HG03060 (cell line): ENCODE results near the gene KRTAP15-1.
A peak's percentile ranks its signal among the peaks of the same experiment; 100 is the strongest.

Source experiments
- ATAC-seq: cut with Tn5 transposase; IDR thresholded peaks from one replicate; pipeline ENCODE4 v1.9.1; 2021; ENCODE audit warnings: low read depth, moderate number of reproducible peaks; ENCODE audit not compliant: unreplicated experiment

Gene KRTAP15-1, protein sequence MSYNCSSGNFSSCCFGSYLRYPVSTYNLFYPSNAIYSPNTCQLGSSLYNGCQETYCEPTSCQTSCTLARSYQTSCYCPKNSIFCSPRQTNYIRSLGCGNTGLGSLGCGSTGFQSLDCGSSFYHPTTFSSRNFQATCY

DNA sequence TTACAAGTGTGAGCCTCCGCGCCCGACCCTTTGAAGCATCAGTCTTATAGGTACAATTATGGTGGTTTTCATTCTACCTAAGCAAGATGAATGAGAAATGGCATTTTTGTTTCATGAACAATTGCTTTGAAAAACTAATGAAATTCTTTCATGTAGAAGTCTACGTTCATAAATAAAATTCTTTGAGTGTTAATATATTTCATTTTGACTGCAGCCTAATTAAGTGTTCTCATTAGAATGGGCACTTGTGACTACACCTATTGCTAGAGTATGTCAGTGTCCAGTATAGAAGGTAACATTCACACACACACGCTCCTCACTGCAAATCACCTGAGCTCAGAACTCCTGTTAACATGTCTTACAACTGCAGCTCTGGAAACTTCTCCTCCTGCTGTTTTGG lies at the start of gene KRTAP15-1:
KRTAP15-1 (plus strand) TSS at position 301 of the 400 bp plus-strand sequence; CDS start at position 354, 53 bp downstream.
- ATAC-seq = no peak

DNA sequence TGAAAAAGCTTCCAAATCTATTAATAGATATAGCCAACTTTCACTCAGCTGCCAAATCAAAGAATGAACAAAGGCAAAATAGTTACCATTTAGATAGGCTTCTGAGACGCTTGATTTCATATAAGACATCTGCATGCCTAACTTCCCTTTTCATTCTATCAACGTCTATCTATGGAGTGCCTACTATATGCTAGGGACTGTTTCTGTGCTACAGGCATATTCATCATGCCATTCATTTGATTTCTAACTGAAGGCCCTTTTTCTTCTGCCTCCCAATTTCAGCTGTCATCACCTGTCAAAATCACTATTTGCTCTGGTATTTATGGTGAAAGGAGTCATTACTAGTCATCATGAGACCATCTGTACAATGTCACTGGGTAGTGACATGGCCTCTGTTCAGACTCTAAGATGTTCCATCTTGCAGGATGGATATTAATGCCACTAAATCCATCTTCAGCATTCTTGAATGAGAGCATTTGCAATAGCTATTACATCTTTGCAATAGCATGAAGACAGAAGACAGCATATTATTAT lies 48.5 kb upstream of the KRTAP15-1 start:
- no peak for ATAC-seq

DNA sequence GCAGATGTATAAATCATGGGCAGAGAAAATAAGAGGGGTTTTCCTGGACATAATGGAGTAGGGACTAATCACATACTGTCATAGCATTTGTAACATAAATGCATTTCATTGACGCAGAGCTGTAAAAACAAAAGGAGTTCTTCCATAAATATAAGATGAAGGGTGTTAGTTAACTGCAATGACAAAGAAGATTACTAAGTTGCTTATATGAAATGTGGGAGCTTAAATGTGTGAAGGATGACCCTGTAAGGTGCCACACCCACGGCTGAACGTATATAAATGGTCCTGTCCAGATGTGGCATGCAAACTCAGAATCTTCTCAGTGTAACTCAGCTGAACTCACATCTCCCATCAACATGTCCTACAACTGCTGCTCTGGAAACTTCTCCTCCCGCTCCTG lies 44.3 kb upstream of the KRTAP15-1 start, which contains the start of gene KRTAP13-1:
KRTAP13-1 (plus strand) TSS at position 301 of the 400 bp plus-strand sequence; CDS start at position 357, 56 bp downstream.
- ATAC-seq = no peak

DNA sequence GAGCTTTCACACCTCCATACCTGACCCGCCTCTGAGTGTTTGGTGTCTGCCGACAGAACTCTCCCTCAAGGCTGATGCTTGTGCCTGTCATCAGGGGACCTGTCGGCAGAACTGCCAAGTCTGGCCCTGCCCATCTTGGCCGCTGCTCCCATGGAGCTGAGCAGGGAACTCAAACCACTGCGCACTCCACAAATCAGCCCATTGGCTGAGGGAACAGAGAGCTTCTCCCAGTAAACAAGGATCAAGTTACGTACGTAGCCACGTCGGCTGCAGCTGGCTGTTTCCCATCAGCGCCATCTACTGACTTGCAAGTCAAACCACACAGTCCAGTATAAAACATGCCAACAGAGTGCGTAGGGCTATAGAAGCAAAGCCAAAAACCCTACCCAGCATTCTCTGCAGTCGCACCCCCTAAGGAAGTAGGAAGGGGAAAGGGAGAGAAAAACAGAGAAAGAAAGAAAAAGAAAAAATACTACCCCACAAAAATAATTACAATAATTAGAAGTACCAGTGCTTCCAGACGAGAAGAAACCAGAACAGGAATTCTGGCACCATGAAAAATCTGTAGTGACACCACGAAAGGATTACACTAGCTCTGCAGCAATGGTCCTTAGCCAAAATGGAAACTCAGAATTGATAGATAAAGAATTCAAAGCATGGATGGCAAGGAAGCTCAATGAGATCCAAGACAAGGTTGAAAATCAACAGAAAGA lies 31.1 kb upstream of the KRTAP15-1 start:
- no peak for ATAC-seq

DNA sequence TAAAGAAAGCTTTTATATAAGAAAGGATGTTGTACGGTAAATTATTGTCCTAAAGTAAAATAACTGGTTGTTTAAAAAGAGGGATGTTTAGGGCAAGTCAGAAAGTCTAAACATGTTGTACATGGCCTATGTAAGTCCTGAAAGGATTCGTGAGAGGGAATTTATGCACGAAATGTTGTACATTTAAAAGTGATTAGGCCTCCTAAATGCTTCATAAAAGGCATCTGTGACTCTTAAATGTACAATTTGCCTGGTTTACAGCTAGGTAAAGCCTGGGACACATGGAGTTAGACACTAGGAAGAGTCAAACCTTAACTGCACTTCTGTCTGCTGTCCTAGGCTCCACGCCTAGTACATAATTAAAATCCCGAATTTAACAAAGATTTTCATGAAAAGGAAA lies 24.1 kb upstream of the KRTAP15-1 start:
- ATAC-seq = no peak

DNA sequence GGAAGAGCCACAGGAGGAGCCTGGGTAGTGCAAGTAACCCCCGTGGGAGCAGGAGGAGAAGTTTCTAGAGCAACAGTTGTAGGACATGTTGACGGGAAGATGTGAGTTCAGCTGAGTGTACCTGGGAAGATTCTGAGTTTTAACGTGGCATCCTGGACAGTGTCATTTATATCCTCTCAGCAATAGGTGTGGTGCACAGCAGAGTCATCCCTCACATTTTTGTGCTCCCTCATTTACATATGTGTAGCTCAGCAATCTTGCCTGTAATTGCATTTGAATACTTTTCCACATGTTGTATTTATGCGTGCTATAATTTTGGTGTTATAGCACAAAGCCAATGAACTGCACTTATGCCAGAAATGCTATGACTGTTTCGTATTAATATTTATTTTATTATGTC lies 14.2 kb upstream of the KRTAP15-1 start, which contains the start of gene KRTAP13-3:
KRTAP13-3 (minus strand) TSS at position 101 of the 400 bp plus-strand sequence; CDS start at position 87, 14 bp downstream.
- no peak for ATAC-seq

DNA sequence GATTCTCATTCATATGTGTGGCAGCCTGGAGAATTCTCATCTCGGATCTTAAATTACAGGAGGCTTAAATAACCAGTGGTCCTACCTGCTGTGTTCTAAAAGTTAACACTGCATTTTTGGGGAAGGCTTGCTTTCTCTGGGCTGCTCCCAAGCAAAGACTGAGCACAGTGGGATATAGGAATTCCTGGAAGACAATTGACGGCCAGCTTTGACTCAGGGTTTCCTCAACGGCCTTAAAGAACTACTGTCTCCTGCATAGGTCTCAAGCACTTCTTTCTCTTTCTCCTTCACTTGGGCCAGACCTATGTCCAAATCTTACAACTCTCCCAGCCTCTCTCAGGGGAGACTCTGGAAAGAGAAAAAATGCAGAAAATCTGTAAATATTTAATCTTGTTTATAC lies 13.3 kb upstream of the KRTAP15-1 start:
- no peak for ATAC-seq

DNA sequence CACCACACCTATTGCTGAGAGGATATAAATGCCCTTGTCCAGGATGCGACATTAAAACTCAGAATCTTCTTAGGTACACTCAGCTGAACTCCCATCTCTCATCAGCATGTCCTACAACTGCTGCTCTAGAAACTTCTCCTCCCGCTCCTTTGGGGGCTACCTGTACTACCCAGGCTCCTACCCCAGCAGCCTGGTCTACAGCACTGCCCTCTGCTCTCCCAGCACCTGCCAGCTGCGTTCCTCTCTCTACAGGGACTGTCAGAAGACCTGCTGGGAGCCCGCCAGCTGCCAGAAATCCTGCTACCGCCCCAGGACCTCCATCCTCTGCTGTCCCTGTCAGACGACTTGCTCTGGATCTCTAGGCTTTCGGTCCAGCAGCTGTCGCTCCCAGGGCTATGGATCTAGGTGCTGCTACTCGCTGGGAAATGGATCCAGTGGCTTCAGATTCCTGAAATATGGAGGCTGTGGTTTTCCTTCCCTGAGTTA lies 9.9 kb upstream of the KRTAP15-1 start, which contains the start of gene KRTAP13-4:
KRTAP13-4 (plus strand) TSS at position 51 of the 486 bp plus-strand sequence; CDS start at position 107, 56 bp downstream.
- ATAC-seq = no peak

DNA sequence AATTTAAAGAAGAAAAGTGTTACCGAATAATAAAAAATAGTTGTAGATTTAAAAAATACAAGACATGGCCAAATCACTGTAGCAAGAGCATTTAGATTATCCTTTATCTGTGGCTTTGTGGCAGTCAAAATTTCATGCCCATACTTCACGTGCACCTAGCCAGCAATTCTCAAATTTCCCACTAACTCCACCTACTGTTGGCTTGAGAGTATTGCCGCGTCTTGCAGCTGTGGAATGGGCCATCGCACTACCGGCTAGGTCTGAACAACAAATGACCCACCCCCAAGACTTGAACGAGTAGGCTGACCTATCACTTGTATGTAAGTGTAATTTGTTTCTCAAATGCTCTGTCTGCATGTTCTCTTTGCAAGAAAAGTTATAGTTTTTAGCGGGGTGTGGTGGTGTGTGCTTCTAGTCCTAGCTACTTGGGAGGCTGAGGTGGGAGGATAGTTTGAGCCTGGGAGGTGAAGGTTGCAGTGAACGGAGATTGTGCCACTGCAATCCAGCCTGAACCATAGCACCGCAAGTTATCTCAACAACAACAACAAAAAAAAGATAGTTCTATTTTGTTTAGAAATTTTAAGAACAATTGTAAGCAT lies 5.9 kb upstream of the KRTAP15-1 start:
- ATAC-seq = peak; percentile 65

DNA sequence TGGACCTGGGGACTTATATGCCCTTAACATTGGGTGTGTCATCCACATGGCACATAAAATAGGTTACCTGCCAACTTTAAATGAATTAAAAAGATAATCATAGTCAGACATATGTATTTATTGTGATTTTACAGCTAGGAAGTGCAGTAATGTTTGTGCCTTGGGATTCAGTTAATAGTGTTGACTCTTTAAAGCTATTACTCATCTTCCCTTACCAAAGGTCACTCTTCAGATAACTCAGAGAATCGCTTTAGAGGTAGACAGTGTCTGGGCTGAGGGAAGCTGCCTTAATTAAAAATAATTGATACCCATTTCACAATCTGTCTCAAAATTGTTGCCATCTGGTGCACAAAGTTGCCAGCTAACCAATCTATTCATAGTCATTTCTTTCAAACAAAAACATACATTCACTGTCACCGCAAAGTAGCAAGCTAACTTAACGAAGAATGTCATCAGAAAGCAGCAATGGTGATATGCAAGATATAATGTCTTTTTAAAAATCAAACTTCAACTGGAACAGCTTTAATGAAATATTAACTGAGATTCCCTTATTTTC lies 3.0 kb upstream of the KRTAP15-1 start:
- ATAC-seq = no peak

DNA sequence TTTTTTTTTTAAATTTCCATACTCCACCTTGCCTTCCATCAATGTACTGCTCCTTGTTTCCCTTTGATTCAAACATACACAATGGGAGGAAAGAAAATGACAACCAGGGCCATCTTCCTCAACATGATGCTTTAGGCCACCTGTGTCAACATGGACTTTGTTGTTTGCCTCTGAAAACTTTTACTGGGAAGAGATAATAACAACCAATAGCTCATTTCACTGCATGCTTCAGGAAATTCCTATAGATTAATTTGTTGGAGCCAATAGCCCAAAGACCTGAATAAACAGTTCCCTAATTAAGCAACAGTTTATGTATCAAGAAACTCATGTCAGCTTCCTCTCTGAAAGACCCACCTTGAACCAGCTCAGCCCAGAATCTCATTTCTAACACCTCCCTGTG lies 3.2 kb downstream of the KRTAP15-1 start:
- no peak for ATAC-seq

DNA sequence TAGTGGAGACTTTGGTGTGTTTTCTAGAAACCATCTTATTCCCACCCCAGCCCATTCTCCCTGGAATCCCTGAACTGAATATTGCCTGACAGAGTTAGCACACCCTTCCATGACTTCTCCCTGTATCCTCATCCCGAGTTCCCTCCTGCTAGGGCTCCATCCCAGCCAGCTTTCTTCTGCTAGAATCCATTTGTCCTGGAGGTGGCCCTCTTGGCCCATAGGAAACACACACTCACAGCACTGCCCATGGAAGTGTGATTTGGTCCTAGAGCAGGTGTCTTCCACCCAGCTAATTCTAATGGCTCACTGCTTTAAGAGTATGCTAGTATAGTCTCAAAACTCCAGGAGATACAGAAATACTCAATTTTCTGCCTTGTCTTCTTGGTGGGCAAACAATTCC lies 4.1 kb downstream of the KRTAP15-1 start:
- ATAC-seq = no peak

DNA sequence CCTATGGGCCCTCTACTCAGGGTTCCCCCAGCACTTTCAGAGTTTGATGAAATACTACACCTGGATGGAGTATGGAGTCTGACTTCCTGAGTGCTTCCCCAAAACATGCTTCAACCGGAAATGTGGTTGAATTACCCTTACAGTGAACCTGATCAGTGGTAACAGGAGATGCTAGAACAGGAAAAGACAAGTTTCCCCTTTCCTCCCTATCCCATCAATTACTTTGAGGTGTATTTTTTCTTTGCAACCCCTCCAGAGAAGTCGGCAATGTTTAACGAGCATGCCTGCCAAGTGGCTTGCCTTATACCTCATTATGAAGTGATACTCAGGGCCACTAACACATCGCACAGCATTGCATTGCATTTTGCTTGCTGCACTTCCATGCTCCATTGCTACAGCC lies 7.0 kb downstream of the KRTAP15-1 start:
- no peak for ATAC-seq

DNA sequence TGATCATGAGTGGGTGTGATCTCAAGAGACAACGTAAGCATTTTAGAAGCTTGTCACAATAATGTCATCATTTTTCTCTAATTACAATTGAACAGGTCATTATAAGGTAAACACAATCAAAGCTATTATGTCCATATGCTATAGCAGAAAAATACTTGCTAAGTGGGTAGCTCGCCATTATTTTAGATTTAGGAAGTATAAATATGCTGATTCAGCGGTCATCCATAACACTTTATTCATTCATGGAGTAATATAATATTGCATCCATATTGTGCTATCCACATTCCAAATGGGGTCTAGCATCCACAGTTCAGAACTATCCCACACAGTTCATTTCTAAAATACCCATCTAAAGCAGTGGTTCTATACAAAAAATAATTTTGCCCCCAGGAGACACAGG lies 8.4 kb downstream of the KRTAP15-1 start:
- ATAC-seq = no peak

DNA sequence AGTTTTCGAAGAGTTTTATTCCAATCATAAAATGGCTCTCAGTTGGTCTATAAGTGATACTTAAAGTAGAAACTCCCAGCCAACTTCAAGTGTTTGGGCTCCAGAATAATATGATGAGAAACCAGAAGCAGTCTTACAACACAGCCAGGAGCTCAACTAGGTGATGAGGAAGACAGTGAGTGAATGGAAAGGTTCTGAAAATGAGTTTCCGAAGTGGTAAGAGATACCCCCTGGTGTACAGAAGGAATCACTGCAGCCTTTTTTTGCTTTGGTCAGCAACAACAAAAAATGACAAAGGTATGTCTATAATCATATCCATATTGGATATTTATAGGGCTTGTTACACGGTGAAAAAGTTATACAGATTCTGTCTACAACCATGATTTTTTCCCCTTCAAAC lies 23.6 kb downstream of the KRTAP15-1 start:
- ATAC-seq = no peak

DNA sequence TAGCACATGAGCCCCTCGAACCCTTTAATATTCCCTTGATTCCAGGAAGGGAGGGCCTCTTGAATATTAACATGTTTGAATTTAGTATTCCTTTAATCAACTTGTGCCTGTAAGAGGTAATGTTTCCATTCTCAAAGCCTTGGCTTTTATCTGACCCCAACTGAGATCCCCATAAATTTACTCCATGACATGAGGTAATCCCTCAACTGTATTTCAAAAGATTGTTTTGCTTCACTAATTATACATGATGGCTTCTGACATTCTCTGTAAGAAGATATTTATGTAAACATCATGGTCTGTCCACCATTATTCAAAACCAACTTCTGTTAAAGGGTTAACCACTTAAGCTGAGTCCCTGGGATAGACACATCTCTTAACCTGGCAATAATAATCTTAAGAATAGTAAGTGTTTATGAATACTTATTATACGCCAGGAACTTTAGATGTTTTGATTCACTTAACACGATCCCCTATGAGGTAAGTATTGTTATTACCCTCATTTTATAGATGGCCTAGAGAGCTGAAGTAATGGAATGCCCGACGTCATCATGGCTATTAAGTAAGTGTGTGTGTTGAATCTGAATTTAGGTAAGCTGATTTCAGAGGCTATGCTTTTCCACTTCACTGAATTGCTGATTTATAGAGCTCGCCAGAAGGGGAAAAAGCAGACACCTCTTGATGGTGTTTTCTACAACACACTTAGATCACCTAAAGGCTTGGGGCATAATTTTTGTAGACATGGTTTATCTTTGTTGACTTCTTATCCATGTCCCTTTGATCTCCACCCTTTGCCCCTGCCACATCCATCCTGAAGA lies 29.0 kb downstream of the KRTAP15-1 start:
- no peak for ATAC-seq

DNA sequence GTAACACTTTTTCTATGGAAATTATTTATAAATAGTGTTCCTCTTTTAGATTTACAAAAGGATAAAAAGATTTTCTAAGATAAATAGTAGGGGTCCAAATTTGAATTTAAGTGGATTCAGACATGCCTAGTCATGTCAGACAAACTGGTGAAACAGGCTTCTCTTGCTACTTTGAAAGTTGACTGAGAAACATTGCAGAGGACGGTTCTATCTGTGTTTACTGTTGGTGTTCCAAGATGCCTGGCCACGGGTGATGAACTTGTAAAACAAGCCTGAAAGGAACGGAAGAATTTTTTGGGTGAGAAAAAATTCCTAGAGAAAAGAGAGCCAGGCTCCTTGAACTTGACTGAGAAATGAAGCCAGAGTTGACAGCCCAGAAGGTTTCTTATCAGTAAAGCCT lies 37.9 kb downstream of the KRTAP15-1 start:
- ATAC-seq = no peak

DNA sequence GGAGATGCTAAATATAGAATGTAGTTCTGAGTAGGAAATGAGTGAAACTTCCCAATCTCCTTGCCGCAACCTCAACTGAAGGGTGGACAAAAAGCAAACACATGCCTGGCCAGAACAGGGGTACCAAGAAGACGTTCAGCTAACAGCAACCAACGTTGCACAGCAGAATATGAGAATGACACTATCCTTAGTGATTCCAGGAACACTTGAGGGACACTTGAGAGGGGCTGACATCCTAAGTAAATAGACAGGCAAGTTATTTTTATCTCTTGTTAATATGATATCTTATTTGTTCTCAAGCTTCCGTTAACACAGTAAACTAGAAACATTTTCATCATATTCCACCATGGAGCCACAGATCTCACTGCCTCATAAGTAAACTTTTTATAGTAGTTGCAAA lies 39.2 kb downstream of the KRTAP15-1 start:
- ATAC-seq = no peak

DNA sequence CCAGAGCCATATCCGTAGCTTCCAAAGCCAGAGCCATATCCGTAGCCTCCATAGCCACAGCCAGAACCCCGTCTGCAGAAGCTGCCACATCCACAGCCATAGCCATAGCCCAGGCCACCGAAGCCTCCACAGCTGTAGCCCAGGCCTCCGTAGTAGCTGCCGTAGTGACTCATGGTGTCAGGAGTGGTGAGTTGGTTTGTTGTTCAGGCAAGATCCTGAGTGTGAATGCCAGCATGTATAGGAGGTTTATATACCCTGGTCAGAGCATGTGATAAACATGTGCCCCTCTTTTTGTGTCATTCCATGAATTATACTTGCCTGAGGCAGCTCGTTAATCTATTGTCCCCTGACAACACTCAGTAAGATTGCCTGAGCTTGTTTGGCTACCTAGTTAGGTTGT lies 40.1 kb downstream of the KRTAP15-1 start, which contains the start of gene KRTAP19-1:
KRTAP19-1 (minus strand) TSS at position 223 of the 400 bp plus-strand sequence; CDS start at position 173, 50 bp downstream.
- ATAC-seq = no peak

DNA sequence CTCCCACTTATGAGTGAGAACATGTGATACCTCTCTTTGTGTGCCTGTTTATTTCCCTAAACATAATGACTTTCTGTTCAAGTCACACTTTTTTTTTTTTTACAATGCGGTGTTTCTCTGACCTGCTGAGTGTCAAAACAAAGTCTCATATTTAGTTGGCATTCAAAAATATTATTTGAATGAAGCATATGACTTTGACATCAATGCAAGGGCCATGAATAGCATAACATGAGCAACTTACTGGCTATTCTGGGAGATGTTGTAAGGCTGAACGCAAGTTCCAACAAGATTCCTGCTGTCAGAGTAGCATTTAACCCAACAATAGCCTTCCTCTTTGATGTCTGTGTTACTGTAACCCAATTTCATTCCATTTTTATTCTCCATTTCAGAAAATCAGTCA lies 42.1 kb downstream of the KRTAP15-1 start:
- ATAC-seq = no peak
